NCI-H146 (cell line): ENCODE results near the gene PDE1A.

Experiments used
- DNase-seq: peaks from one replicate; lab custom pipeline; 2025; lab: John Stamatoyannopoulos, UW

Gene PDE1A

DNA sequence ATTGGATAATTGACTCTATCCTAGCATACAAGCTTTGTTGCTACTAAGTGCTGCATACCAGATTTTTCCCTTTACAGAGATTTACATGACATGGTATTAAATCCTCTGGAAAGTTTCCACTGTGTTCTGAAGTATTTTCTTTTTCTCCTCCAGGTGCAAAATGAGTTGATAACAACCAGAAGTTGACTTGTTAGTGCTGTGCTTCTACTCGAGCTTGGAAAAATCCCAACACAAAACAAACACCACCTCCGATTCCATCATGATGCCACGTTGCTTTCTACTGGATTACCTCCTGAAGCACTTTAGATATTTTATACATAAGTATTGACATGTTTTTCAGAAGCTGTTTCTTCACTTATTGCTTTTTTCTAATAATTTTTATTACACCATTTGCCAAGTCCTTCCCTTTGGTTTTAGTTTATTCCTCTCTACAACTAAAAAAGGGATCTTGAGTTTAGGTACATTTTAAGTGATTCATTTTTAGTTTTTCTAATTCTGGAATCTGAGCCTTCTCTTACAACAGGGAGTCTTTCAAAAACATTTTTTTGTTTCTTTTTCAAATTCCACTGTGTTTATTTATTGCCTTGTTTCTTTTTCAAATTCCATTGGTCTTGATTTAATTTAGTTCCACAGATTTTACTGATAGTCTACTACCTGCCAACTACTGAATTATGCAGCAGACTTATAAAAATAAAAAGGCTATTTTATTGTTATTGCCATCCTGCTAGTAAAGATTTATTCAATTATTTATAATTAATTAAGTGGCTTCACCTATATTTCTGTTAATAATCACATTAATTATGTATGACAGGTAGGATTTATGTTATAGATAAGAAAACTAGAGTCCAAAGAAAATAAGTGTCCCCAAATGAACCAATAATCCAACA, 297.8 kb downstream of the PDE1A start:
- no peak for DNase-seq

DNA sequence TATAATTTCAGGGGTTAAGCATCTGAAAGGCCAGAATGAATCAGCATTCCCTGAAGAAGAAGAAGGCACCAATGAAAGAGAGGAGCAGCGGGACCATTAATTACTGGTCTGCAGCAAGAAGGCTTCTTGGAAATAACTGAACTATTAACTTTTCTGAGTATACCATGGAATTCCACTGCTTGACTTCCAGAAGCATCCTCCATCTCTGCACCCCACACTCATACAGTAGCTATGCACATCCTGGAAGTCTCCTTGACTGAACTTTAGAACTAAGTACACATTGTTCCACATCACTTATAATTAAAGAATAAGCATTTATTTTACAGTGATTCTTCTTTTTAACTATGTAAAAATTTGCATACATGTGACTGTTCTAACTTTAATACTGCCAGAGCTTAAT, 309.6 kb downstream of the PDE1A start:
- DNase-seq, result no peak

DNA sequence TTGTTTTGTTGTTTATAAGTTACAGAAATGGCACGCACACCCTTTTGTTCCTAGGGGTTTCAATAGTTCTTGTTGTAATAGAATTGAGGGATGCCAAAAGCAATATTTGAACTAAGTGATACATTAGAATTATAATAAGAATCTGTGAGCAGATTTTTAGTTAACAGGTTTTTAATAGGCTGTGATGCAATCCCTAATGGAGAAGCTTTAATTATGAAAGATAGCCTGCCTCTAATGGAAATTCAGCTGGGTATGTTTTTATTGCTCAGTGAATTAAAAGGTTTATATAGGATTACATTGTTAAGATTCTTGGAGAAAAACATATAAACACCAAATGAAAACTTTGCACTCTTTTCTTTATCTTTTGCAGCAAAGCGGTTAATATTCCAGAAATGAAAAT, 310.1 kb downstream of the PDE1A start:
- DNase-seq, result no peak

DNA sequence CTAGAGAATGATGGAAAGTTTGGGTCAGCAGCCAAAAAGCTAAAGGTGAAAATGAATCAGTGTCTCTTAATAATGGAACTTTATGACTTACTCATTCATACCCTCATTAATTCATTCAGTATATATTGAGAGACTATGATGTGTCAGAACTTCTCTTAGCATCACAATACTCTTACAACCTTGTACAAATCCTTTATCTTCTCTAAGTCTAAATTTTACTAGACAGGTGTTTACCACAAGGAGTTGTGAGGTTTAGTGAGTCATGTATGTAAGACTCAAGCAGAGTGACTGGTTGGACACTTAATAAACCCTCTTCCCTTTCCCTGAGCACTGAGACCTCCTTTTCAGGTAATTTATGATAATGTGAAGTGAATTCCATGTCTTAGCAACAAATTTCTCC, 311.6 kb downstream of the PDE1A start:
- no peak for DNase-seq

DNA sequence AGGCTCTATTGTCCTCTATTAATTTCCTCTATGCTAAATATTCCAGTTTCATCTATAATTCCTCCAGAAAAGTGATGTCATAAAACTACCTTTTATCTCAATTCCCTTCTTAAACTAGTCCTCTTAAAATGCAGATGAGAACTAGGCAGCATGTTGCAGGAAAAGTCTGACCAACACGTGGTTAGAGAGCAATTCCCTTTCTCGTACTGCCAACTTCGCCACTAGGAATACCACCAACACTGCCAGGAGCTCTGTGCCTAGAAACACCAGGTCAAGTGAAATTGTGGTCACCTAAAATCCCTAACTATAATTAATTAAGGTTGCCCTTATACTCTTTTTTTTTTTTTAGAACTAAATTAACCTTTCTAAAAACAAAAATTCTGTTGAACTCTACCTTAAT, 313.5 kb downstream of the PDE1A start:
- DNase-seq, result no peak

DNA sequence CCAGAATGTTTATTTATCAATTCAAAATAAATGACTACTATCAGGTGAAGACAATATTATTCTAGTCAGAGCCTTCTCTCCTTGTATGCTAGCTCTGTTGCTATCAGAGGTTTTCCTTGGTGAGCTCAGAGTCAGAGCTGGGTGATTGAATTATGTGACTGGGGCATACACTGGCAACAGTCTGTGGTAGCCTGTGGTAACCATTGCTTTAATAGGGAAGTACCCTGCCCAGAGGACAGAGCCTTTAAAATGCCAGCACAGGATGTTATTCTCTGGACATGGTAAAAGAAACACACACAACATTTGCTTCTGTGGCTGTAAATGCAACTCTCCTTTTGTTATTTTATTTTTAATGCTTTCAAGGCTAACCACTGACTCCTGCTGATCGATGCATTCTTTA, 316.5 kb downstream of the PDE1A start:
- DNase-seq, result no peak

DNA sequence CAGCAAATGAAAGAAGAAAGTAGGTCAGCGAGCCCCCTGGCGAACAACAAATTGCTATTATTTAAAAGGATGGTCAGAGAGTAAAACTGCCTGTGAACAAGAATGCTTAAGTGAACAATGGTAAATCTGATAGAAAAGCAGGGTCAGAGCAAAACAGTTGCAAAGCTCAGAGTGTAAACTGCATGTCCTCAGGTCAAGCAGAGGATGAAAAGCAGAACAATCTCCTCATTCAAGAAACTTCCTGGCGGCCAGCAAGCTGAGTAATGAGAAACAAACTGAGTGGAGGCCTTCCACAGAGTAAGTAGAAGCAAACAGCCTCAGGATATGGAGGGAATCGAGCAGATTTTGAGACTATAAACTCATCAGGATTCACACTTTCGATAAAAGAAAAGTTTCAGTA, 323.3 kb downstream of the PDE1A start:
- no peak for DNase-seq

DNA sequence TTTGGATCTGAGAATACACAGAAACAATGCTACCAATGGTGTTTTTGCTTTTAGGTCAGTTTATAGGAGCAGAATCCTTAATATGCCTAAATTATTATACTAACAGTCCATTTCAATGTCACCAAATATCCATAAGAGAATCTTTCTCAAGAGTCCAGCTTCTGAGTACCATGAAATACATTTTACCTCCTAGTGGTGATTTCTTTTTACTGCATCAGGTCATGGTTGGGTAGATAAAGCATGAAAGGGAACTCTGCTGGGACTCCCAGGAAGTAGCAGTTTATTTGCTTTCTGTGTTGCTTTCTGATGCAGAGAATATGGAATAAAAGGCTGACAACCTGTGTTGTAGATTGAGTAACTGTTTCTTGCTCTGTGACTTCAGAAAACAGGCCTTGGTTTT, 325.6 kb downstream of the PDE1A start:
- no peak for DNase-seq

DNA sequence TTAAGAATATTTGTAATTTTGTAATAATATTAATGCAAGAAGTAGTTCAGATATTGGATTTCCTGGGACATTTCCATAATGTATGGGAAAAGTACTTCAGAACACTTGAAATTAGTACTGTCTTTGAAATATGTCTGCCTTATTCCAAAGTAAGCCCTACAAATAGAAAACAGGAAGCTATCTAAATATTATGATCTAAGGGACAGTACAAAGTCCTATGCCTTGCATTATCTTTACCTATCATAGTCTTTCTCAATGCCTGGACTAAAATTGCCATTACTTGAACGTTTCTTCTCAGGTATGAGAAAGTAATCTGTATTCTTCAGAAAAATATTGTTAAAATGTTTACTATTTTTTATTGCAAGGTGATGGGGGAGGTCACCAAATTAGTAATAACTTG, 328.2 kb downstream of the PDE1A start:
- no peak for DNase-seq

DNA sequence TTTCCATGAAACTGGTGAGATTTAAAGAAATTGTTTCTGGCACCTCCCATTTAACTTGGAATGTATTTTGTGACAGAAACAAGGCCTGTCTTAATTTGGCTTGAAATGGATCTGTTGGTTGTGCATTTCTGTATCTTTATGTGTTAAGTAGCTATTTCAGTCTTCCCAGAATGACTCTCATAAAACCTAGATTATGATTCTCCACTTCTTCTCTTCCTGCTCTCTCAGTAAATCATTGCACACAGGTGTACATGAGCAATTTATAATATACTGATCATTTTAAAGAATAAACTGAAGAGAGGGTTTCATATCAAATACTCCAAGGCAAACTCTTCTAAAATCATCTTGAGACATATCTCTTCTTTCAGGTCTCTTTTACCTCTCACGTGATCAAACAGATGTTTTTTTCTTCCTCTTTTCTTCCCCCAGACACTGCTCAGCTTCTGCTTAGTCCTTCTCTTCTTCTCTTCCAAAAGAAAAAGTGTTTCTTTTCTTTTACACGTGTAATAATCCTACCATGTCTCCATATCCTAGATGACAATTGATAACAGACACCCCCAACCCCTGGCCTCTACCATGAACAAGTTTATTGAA, 329.2 kb downstream of the PDE1A start:
- DNase-seq, result no peak

DNA sequence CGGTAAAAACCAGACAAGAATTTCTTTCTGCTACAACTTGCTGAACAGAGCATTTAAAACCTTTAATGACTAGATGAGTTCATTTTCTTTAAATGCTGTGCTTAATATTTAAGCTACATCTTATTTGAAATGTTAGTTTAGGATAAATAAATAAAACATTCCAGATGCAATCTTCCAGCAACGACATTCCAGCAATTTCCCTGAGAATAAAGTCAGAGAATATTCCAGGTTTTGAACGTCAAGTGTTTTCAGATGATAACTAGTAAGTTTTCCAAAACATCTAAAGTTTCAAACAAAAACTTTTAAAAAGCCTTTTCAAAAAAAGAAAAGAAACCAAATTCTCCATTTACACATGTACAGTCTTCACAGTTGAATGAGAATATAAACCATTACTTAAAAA, 336.4 kb downstream of the PDE1A start:
- no peak for DNase-seq
